H1 (cell line): ENCODE measurements around the gene PTBP3. TPM values are rescaled to one million over a fixed set of nuclear protein-coding genes. Genes with fewer than 3 reads are reported as not detected.

Experiments used
- BACH1 ChIP-seq: IDR thresholded peaks from 2 replicates; pipeline ENCODE4 v1.6.1; 2012; ENCODE audit warnings: low read length, improper control_type of control experiment
- CHD2 ChIP-seq: IDR thresholded peaks from 2 replicates; pipeline ENCODE4 v1.6.1; 2012; ENCODE audit warnings: low read length, improper control_type of control experiment
- EP300 ChIP-seq, 2 experiments: IDR thresholded peaks; 1 replicate in 1 of 2; 2 replicates in 1 of 2; pipeline ENCODE4 v1.6.1; 2011 to 2012; ENCODE audit warnings: low read depth in 2 of 2, low read length in 2 of 2, mild to moderate bottlenecking in 2 of 2, borderline replicate concordance in 1 of 2, inconsistent platforms in 1 of 2, moderate library complexity in 1 of 2
- NANOG ChIP-seq: IDR thresholded peaks from 2 replicates; pipeline ENCODE4 v1.6.1; 2011; ENCODE audit warnings: low read length, low read depth, mild to moderate bottlenecking, inconsistent platforms; ENCODE audit not compliant: insufficient read depth, poor library complexity, severe bottlenecking
- RFX5 ChIP-seq: IDR thresholded peaks from 2 replicates; pipeline ENCODE4 v1.6.1; 2011; ENCODE audit warnings: low read depth, low read length, improper control_type of control experiment, borderline replicate concordance
- YY1 ChIP-seq: IDR thresholded peaks from 2 replicates; pipeline ENCODE4 v1.6.1; 2011; ENCODE audit warnings: low read depth, mild to moderate bottlenecking, low read length
- polyA plus RNA-seq, 7 experiments: library from polyadenylated mRNA; depleted of rRNA in 3 of 7; stranded (reverse) in 5 of 7; unstranded in 2 of 7; fragments of >200 nt in 5 of 7; fragments of 200-250 nt in 2 of 7; gene quantifications; 1 replicate in 5 of 7; 2 replicates in 1 of 7; 4 replicates in 1 of 7; pipeline versions ENCODE4 v1.2.1 to v1.2.3, GENCODE V29; 2011 to 2013; ENCODE audit warnings: missing spikeins in 2 of 7, mixed read lengths in 2 of 7
- total RNA-seq: library from RNA; stranded (reverse); fragmentation: NEBNext Ultra II Directional; extraction: Animal tissue kit (Norgen Biotek cat#: 25700); gene quantifications from 2 replicates; pipeline ENCODE4 v1.2.1, GENCODE V29; 2021
- TF ChIP-seq, protein P1 (sequence below): fragments of 300-600 bp; sonication (generic); IDR thresholded peaks from 2 replicates; pipeline ENCODE4 v1.7.1; 2012; ENCODE audit warnings: low read length, moderate library complexity, mild to moderate bottlenecking, inconsistent platforms; ENCODE audit not compliant: insufficient replicate concordance
- TF ChIP-seq, protein P2 (sequence below): IDR thresholded peaks from 2 replicates; pipeline ENCODE4 v1.6.1; 2012; ENCODE audit warnings: inconsistent platforms

PTBP3 gene
- total and polyA plus RNA-seq, 2 of the 8 experiments (the other 6 are each of a cell fraction or from before 2014, with no cell fraction given): 51.0 to 124 TPM

DNA sequence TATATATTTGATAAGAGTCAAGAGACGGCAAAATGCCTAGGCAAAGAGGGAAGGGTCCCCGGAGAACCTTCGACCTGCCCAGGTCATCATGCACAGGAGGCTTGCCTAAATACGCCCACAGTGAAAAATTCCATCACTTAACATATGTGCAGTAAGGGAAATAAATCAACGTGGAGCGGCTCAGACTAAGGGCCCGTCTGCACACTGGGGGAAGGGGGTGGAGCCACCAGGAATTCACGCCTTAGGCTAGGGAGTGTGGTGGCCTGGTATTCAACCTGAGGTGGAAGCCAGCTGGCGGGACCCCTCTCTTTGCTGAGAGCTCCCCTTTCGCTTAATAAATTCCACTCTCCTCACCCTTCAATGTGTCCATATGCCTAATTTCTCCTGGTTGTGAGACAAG is 8.3 kb downstream of the PTBP3 start (continued):
- TF ChIP-seq, protein P1, sequence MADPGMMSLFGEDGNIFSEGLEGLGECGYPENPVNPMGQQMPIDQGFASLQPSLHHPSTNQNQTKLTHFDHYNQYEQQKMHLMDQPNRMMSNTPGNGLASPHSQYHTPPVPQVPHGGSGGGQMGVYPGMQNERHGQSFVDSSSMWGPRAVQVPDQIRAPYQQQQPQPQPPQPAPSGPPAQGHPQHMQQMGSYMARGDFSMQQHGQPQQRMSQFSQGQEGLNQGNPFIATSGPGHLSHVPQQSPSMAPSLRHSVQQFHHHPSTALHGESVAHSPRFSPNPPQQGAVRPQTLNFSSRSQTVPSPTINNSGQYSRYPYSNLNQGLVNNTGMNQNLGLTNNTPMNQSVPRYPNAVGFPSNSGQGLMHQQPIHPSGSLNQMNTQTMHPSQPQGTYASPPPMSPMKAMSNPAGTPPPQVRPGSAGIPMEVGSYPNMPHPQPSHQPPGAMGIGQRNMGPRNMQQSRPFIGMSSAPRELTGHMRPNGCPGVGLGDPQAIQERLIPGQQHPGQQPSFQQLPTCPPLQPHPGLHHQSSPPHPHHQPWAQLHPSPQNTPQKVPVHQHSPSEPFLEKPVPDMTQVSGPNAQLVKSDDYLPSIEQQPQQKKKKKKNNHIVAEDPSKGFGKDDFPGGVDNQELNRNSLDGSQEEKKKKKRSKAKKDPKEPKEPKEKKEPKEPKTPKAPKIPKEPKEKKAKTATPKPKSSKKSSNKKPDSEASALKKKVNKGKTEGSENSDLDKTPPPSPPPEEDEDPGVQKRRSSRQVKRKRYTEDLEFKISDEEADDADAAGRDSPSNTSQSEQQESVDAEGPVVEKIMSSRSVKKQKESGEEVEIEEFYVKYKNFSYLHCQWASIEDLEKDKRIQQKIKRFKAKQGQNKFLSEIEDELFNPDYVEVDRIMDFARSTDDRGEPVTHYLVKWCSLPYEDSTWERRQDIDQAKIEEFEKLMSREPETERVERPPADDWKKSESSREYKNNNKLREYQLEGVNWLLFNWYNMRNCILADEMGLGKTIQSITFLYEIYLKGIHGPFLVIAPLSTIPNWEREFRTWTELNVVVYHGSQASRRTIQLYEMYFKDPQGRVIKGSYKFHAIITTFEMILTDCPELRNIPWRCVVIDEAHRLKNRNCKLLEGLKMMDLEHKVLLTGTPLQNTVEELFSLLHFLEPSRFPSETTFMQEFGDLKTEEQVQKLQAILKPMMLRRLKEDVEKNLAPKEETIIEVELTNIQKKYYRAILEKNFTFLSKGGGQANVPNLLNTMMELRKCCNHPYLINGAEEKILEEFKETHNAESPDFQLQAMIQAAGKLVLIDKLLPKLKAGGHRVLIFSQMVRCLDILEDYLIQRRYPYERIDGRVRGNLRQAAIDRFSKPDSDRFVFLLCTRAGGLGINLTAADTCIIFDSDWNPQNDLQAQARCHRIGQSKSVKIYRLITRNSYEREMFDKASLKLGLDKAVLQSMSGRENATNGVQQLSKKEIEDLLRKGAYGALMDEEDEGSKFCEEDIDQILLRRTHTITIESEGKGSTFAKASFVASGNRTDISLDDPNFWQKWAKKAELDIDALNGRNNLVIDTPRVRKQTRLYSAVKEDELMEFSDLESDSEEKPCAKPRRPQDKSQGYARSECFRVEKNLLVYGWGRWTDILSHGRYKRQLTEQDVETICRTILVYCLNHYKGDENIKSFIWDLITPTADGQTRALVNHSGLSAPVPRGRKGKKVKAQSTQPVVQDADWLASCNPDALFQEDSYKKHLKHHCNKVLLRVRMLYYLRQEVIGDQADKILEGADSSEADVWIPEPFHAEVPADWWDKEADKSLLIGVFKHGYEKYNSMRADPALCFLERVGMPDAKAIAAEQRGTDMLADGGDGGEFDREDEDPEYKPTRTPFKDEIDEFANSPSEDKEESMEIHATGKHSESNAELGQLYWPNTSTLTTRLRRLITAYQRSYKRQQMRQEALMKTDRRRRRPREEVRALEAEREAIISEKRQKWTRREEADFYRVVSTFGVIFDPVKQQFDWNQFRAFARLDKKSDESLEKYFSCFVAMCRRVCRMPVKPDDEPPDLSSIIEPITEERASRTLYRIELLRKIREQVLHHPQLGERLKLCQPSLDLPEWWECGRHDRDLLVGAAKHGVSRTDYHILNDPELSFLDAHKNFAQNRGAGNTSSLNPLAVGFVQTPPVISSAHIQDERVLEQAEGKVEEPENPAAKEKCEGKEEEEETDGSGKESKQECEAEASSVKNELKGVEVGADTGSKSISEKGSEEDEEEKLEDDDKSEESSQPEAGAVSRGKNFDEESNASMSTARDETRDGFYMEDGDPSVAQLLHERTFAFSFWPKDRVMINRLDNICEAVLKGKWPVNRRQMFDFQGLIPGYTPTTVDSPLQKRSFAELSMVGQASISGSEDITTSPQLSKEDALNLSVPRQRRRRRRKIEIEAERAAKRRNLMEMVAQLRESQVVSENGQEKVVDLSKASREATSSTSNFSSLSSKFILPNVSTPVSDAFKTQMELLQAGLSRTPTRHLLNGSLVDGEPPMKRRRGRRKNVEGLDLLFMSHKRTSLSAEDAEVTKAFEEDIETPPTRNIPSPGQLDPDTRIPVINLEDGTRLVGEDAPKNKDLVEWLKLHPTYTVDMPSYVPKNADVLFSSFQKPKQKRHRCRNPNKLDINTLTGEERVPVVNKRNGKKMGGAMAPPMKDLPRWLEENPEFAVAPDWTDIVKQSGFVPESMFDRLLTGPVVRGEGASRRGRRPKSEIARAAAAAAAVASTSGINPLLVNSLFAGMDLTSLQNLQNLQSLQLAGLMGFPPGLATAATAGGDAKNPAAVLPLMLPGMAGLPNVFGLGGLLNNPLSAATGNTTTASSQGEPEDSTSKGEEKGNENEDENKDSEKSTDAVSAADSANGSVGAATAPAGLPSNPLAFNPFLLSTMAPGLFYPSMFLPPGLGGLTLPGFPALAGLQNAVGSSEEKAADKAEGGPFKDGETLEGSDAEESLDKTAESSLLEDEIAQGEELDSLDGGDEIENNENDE: no peak
- TF ChIP-seq RFX5: no peak
- no peak for TF ChIP-seq YY1
- TF ChIP-seq NANOG: no peak
- no peak for TF ChIP-seq CHD2
- no peak for TF ChIP-seq EP300 (IDR thresholded peaks at IDR 0.05; ENCODE audit: borderline replicate concordance in 1 of 2, low read depth in 2 of 2, low read length in 2 of 2)
- TF ChIP-seq BACH1: no peak
- TF ChIP-seq, protein P2, sequence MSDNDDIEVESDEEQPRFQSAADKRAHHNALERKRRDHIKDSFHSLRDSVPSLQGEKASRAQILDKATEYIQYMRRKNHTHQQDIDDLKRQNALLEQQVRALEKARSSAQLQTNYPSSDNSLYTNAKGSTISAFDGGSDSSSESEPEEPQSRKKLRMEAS: no peak
